HS-5 (cell line): ENCODE results near the gene TBL3.
"Not testable (repeated sequence)": the region's sequence is repeated elsewhere in the genome, so short reads cannot be mapped to it uniquely, and the experiment has no call there.

Experiments used
- DNase-seq: peaks from one replicate; pipeline ENCODE4 v3.0.0-alpha.2; 2012; ENCODE audit warnings: low read depth

The TBL3 gene

DNA sequence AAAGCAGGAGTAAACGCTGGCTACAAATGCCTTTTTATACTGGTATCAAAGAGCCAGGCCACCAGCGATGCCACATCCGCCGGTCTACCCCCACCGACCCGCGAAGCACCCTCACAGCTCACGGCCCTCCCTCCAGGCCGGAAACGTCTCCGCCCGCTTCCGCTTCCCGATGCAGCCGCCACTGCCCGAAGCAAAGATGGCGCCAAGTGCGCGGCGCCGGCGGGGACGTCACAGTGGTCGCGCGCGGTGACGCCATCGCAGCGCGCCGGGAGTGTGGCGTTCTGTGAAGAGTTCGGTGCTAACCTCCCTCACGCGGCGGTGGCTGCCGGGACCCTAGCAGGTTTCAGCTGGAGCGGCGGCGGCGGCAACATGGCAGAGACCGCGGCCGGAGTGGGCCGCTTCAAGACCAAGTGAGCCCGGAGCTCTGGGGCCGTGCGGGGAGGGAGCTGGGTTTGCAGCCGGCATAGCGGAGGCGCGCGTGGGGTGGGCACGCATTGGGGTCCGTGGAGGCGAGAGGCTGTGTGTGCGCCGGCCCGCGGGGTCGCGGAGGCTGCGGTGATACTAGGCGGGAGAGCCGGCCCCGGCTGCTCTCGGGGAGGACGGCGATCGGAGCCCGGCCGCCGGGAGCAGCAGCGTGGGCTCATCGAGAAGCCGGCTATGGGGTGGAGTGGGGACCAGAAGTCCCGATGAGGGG is at the start of gene TBL3:
Gene TBL3 (plus strand): TSS at position 258 of the 694 bp plus-strand sequence. CDS start 112 bp downstream, at position 370.
- DNase-seq, result peak; percentile 67

DNA sequence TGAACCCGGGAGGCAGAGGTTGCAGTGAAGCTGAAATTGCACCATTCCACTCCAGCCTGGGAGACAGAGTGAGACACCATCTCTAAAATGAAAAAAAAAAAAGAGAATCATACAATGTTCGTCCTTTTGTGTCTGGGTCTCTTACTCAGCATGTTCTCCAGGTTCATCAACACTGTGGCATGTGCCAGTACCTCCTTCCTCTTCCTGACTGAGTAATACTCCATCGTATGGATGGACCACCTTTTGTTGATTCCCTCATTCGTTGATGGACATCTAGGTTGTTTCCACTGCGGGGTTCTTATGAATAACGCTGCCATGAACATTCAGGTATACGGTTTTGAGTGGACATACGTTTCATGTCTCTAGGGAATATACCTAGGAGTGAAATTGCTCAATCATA is 49.5 kb upstream of the TBL3 start:
- no peak for DNase-seq

DNA sequence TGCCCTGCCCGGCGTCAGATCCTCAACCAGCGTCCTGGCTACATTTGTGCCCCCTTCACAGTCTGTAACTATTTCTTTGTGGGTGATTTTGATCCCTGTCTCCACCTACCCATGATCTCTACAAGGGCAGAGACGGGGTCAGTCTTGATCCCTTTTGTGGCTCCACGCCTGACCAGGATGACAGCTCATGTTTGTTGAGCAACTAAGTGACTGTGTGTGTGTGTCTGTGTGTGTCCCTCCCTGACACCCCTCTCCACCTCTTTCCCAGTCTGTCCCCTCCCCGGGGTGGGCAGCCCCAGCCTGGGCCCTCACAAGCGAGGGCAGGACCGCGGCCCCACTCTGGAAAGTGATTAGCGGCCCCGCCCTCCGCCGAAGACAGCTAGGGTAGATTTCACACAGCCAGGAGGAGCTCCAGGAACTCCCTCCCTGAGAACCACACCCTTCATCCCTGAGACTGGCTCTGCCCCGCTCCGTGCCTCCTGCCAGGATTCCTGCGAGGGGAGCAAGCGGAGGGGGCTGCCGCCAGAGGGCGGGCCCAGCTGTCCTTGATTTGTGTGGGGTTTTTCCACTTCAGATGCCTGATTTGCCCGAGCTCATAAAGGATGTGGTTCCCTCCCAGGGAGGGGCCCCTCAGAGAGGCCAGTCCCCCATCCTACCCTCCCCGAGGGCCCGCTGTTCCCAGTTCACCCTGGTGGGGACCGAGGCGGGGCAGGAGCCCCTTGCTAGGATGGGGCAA is 48.4 kb upstream of the TBL3 start:
- DNase-seq, result no peak

DNA sequence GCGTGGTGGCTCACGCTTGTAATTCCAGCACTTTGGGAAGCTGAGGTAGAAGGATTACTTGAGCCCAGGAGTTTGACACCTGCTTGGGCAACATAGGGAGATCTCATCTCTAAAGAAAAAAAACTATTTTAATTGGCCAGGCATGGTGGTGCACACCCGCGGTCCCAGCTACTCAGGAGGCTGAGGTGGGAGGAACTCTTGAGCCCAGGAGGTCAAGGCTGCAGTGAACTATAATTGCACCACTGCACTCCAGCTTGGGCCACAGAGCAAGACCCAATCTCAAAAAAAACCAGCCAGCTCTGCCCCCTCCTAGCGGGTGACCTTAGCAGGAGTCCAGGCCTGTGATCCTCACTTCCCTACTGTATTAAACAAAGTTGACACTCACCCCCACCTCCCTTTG is 47.8 kb upstream of the TBL3 start:
- DNase-seq, result no peak

DNA sequence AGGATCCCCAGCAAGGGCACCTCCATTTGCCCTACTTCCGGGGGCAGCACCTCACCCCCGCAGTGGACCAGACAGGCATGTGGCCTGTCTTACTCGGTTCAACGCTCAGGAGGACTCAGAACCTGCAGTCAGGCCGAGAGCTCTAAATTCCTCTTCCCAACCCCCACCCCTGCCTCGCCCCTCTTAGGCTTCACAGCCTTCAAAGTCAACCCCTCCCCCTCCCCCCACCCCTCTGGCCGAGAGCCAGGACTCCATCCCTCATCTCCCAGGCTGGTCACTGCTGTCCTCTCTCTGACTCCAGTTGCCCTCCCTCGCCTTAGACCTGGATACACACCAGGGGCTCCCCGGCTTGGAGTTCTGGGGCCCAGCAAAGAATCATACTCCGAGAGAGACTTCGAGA is 45.6 kb upstream of the TBL3 start:
- DNase-seq, result no peak

DNA sequence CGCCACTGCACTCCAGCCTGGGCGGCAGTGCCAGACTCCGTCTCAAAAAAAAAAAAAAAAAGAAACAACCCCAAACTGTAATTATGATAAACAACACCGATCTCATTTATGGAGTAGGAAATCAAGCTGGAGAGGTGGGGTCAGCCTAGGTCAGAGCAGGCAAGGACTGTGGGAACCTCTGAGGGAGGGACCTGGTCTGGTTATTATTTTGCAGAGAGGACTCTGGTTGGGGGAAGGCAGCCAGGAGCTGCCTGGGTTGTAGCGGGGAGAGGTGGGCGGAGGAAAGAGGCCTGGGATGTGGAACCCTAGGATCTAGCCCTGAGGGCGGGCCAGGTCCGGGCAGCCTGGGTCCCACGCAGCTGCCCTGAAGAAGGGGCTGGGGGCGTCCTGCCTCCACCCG is 42.7 kb upstream of the TBL3 start:
- no peak for DNase-seq

DNA sequence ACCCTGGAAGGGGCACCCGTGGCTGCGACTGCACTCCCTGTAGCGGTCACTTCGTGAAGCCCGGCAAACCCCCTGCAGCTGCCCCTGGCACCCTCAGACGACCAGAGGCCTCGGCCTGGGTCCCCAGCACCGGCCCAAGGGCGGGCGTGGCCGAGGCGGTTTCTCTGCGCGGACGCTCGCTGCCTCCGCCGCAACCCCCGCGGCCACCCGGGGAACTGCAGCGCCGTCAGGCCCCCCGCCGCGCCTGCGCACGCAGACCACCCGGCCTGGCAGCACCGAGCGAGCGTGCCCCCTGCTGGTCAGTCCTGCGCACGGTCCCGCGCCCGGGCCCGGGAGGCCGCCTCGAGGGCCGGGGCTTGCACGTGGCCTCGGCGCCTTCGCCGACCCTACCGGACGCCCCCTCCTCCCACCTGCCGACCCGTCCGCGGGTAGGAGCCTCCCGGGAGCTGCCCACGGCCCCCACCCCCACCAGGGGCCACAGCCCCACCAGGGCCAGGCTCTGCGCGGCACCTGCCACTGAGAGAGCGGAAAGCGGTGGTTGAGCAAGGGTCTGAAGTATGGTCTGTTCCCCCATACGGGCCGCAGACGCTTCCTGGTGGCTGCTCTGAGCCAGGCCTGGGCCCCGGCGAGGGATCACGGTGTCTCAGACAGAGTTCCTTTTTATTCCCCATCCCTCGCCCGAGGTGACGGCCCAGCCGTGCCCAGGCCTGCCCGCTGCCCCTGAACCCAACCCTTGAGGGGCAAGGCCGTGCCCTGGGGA is 42.1 kb upstream of the TBL3 start:
- DNase-seq, result peak; percentile 23

DNA sequence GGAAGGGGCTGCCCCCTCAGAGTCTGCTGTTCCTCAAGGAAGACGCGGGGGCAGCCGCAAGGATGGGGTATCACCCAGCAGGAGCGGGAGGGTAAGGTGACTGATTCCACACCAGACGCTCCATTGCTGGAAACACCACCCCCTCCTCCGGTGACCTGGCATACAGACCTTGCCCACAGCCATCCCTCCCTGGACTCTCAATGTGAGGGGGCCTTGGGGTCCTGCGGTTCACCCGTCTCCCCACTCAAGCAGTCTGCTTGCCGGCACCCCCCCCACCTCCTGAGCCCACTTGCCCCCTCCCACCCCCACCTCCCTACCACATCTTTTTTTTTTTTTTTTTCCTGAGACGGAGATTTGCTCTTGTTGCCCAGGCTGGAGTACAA is 41.5 kb upstream of the TBL3 start:
- no peak for DNase-seq

DNA sequence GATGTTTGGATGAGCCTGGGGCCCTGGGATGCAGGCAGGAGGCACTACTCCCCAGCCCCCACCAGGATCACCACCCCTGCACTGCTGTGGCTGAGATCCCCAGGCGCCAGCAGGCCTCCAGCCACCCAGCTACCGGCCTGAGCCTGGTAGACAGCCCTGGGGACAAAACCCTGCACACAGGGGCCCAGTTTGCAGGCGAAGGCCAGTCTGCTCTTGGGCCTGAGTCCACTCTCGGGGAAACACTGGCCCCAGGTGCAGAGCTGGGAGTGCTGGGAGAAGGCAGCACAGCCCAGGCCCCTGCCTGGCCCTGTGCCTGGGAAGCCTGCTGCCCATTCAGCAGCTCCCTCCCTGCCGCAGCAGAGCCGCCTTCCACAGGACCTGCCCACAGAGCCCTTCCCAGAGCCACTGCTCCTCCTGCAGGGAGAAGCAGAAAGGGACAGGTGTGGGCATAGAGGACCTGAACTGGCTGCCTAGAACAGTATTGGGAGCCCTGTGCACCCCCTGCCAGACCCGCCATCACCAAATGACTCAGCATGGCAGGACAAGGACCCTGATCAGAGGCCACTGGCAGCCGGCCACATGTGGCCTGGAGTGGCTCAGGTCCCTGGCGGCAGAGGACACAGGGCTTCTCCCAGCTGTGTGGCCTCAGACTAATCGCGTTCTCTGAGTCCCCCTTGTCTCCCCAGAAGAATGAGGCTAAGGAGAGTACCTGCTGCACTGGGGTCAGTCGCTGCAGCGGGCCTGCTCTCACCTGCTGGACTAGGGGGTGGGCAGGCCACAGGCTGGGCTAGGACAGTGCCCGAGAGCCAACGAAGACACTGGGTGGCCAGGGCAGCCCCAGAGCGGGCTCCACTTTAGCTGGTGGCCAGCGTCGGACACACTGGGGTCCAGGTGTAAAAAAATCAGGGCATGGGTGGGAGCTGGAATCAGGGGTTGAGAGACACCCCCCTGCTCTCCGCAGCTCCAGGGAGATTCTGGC is 39.5 kb upstream of the TBL3 start:
- no peak for DNase-seq

DNA sequence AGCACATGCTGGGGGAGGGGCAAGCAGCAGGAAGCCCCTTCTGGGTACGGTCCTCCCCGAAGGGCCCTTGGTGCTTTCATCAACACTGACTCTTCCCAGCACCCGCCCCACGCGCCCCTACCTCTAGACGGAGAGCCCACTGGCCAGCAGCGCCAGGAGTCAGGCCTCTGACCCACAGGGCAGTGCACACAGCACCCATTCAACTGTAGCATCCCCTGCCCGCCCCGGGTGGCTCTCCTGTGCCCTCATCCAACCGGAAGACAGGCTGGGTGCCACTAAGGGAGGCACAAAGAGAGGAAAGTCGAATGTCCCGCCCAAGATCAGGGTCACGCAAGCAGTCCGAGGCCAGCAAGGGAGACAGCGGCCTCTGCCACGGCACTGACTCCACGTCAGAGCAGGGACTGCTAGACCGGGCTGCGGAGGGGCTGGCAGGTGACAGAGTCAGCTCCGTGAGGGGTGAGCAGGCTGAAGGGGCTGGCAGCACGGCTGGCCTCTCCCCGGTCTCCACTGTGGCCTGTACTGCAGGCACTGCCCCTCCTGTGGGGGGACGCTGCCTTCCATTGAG is 38.7 kb upstream of the TBL3 start:
- no peak for DNase-seq

DNA sequence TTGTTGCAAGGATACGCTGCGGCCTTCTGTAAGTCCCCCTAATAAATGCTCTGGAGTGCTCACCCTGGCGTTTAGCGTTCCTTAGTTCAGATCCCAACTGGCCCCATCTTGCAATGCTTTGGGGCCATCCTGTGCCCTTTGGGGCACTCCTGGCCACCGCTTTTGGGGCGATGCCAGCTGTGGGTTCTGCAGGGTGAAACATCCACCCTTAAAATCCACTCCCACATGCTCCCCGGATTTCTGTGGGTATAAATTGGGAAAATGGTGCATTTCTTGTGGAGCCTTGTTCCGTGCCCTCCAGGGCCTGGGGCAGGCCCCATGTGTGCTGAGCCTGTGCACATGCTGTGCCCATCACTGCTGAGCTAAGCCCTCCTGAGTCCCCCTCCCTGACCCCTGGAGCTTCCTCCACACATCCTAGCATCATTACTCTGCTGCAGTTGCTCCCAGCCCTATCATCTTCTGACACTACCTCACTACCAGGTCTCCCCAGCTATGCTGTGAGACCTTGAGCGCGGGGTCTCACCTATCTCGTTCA is 34.8 kb upstream of the TBL3 start:
- no peak for DNase-seq

DNA sequence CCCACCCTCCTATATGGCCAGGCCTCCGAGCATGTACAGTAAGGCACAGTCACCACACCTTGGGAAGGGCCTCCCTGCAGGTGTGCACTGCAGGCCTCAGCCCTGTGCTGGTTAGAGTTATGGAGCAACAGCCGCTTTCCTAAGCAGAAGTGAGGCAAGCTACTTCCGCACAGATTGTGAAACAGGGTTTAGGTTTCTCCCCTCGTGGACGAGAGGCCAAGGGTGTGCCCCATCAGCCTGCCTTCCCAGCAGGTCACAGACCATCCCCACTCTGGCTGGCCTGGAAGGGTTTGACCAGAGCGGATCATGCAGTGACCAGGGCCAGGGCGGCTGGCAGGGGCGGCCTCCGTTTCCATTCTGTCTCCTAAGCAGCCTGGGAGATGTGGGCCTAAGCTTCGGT is 33.5 kb upstream of the TBL3 start:
- no peak for DNase-seq

DNA sequence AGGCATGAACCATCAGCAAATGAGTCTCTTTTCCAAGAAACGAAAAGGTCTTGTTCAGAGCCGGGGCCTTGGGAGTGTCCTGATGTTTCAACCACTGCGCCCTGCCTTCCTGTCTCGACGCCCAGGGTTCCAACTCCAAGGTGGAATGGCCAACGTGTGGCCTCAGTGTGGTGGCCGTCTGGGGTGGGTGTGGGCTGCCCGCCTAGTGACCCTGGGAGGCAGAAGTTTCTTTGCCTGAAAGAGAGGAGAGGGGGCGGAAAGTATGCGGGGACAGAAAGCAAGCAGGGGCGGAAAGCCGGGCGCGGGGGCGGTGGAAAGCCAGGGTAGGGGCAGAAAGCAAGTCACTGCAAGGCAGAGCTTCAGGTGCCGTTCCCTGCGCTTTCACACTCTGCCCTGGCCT is 32.9 kb upstream of the TBL3 start:
- DNase-seq, result no peak

DNA sequence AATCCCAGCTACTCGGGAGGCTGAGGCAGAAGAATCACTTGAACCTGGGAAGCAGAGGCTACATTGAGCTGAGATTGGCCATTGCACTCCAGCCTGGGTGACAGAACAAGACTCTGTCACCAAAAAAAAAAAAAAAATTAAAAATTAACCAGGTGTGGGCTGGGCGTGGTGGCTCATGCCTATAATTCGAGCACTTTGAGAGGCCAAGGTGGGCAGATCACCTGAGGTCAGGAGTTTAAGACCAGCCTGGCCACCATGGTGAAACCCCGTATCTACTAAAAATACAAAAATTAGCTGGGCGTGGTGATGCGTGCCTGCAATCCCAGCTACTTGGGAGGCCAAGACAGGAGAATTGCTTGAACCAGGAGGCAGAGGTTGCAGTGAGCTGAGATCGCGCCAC is 32.0 kb upstream of the TBL3 start:
- DNase-seq, result not testable (repeated sequence)

DNA sequence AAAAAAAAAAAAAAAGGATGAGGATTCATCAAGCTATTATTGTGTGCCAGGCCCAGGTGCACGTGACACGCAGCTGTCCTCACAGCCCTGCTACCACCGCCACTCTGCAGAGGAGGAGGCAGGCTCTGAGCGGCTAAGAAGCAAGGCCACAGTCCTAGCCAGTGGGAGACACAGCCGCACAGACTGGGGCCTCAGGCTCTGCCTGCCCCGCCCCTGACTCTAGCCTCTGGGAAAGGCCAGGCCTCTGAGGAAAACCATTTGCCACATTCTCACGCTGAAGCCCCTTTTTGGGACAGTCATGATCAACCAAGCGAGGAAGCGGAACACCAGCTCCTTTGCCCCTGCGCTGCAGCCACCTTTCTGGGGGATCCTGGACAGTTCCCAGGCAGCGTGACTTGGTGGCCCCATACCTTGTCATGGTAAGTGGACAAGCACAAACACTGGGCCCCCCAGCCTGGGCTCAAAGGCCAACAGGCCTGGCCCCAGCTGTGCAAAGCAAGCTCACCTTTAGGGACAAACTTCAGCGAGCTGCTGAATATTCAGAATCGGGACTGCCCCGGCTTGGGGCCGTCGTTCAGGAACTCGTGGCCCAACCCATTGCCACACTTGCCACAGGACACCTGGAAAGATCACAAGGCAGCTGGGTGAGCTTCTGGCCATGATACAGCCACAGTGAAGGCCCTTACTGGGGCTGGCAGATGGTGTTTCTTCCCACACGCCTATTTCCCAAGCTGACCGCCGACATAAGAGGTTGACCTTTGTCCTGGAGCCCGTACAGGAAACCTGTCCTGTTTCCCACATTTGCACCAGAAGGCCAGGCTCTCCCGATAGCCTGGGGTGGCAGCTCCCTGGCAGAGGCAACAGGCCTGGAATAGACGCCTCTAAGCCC is 31.3 kb upstream of the TBL3 start:
- DNase-seq, result no peak

DNA sequence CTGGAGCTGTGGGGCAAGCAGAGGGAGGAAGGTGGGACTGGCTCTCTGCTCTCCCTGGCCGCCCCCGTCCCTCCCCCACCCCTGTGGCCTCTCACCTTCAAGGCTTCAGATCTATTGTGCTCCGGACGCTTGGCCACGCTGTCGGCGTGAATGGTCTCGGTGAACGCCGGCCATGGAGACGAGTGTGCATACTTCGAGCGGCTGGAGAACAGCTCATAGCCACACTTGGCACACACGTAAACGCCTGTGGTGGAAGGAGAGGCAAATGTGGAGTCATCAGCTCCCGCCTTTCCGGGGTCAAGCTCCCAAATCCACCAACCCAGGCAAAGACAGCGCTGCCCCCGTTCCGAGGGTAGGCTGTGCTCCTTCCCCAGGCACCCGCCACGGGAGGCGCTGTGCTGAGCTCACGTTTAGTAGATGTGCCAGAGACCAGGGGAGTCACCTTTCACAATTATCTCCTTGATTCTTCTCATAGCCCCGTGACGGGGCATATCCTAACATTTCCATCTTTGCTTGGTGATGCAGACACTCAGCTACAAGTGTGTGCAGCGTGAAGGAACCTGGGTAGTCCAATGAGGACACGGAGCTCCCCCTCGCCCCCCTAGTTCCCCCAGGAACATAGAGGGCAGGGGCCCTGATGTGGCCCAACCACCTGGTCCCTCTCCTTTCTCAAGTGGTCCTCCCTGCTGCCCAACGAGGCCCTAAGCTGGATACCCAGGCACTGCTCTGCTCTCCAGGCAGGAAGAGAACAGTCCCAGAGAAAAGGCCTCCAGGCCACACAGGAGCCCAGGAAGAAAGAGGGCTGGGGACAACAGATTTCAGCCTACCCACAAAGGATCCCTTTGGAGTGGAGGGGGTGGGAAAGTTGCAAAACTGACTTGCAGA is 30.4 kb upstream of the TBL3 start:
- no peak for DNase-seq

DNA sequence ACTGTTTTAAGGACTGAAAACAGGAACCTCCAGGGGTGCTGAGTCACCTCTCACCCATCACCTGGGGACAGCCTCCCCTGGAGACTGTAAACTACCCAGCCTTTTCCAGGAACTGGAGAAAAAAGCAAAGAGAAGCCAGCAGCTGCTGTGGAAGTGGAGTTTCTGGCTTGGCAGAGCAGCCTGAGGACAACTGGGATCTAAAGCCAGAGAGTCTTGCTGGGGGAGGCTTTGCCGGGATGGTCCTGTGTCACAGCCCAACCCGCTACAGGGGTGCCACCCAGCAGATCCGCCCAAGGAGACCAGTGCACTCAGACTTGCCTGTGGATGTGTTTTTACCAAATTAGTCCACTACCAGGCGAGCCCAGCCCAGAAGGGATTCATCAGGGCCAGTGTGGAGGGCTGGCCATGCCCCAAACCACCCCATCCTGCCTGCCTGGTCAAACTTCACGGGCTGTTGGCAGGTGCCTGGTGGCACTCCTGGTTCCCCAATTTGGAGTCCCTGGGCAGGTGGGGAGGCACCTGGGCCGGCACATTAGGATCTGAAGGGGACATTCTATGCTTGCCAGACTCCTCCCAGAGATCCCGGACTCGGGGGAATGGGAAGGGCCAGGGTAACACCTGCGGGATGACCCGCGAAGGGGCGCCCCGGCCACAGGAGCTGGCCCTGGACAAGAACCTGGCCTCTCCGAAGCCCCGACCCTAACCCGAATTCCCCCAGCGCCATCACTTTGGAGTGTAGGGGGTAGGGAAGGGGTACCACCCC is 29.6 kb upstream of the TBL3 start:
- DNase-seq, result no peak
